HL-60 (cell line): ENCODE results near the gene FBLN1.

ENCODE experiments used
- DNase-seq, 2 experiments: peaks; one replicate each; pipeline ENCODE4 v3.0.0-alpha.2; 2010 to 2020; ENCODE audit warnings: low read depth in 1 of 2, low spot score in 1 of 2
- H3K27ac ChIP-seq: fragments of 250-450 bp; sonication (Bioruptor Pico); replicated peaks from 2 replicates; pipeline ENCODE4 v1.5.1; 2020; ENCODE audit warnings: mild to moderate bottlenecking, moderate library complexity
- H3K27me3 ChIP-seq: fragments of 250-450 bp; sonication (Bioruptor Pico); 2 replicates; pipeline ENCODE4 v1.5.1; 2021; ENCODE audit warnings: mild to moderate bottlenecking, moderate library complexity; ENCODE audit not compliant: insufficient read depth, poor library complexity, severe bottlenecking
- H3K4me3 ChIP-seq: replicated peaks from 2 replicates; pipeline ENCODE4 v1.5.1; 2011; ENCODE audit warnings: mild to moderate bottlenecking, control low read depth, low read length; ENCODE audit not compliant: insufficient read depth
- GABPA ChIP-seq: IDR thresholded peaks from 2 replicates; pipeline ENCODE4 v1.6.1; 2012; ENCODE audit warnings: low read depth
- POLR2AphosphoS5 ChIP-seq: IDR thresholded peaks from 2 replicates; pipeline ENCODE4 v1.6.1; 2012; ENCODE audit warnings: low read depth
- SPI1 ChIP-seq: IDR thresholded peaks from 2 replicates; pipeline ENCODE4 v1.6.1; 2012; ENCODE audit warnings: low read depth, mild to moderate bottlenecking, borderline replicate concordance
- TF ChIP-seq, protein P1 (sequence below): IDR thresholded peaks from 2 replicates; pipeline ENCODE4 v1.6.1; 2012; ENCODE audit warnings: low read depth; ENCODE audit not compliant: insufficient replicate concordance
- TF ChIP-seq, protein P2 (sequence below): IDR thresholded peaks from one replicate; pipeline ENCODE4 v1.5.1; 2011; ENCODE audit warnings: low read length, control low read depth, inconsistent platforms; ENCODE audit not compliant: insufficient read depth

The FBLN1 gene

DNA sequence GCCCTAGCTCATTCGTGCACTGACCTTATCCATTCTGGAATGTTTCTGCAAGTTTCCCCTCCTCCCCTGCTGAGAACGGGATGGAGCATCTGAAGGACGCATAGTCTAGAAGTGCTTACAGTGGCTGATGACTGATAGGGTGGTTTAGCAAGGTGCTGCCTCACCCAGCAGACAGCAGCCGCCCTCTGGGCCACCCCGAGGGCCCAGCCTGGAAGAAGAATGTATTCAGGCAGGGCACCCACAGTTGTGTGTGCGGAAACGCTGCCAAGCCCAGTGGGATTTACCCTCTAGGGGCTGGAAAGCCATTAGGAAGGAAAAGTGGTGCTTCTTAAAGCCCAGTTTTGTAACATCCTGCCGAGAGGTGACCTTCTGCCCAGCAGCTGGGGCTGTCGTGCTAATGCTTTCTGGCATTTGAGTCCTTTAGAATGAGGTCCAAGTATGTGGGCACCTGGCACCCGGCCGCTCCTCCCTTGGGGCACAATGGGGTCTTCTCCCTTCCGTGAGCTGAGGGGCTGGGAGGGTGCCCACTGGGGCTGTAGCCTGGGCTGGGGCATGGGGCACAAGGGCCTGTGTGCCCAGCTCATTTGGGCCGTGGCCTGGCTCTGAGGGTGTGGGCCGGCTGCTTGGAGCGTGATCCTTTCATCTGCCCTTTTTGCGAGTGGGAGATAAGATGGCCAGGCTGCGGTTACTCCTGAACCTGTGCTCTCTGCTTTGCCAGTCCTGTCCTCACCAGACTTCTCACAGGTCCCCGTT is 14.4 kb downstream of the FBLN1 start:
- TF ChIP-seq GABPA (no peak), POLR2AphosphoS5 (no peak), SPI1 (no peak)
- TF ChIP-seq, protein P1, sequence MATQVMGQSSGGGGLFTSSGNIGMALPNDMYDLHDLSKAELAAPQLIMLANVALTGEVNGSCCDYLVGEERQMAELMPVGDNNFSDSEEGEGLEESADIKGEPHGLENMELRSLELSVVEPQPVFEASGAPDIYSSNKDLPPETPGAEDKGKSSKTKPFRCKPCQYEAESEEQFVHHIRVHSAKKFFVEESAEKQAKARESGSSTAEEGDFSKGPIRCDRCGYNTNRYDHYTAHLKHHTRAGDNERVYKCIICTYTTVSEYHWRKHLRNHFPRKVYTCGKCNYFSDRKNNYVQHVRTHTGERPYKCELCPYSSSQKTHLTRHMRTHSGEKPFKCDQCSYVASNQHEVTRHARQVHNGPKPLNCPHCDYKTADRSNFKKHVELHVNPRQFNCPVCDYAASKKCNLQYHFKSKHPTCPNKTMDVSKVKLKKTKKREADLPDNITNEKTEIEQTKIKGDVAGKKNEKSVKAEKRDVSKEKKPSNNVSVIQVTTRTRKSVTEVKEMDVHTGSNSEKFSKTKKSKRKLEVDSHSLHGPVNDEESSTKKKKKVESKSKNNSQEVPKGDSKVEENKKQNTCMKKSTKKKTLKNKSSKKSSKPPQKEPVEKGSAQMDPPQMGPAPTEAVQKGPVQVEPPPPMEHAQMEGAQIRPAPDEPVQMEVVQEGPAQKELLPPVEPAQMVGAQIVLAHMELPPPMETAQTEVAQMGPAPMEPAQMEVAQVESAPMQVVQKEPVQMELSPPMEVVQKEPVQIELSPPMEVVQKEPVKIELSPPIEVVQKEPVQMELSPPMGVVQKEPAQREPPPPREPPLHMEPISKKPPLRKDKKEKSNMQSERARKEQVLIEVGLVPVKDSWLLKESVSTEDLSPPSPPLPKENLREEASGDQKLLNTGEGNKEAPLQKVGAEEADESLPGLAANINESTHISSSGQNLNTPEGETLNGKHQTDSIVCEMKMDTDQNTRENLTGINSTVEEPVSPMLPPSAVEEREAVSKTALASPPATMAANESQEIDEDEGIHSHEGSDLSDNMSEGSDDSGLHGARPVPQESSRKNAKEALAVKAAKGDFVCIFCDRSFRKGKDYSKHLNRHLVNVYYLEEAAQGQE: no peak
- TF ChIP-seq, protein P2, sequence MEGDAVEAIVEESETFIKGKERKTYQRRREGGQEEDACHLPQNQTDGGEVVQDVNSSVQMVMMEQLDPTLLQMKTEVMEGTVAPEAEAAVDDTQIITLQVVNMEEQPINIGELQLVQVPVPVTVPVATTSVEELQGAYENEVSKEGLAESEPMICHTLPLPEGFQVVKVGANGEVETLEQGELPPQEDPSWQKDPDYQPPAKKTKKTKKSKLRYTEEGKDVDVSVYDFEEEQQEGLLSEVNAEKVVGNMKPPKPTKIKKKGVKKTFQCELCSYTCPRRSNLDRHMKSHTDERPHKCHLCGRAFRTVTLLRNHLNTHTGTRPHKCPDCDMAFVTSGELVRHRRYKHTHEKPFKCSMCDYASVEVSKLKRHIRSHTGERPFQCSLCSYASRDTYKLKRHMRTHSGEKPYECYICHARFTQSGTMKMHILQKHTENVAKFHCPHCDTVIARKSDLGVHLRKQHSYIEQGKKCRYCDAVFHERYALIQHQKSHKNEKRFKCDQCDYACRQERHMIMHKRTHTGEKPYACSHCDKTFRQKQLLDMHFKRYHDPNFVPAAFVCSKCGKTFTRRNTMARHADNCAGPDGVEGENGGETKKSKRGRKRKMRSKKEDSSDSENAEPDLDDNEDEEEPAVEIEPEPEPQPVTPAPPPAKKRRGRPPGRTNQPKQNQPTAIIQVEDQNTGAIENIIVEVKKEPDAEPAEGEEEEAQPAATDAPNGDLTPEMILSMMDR: no peak
- Histone ChIP-seq H3K4me3 (no peak overlapping the region), H3K27ac (no peak overlapping the region), H3K27me3 (peaks cover 3% of the 10 kb centered on the region)
- DNase-seq: no peak

DNA sequence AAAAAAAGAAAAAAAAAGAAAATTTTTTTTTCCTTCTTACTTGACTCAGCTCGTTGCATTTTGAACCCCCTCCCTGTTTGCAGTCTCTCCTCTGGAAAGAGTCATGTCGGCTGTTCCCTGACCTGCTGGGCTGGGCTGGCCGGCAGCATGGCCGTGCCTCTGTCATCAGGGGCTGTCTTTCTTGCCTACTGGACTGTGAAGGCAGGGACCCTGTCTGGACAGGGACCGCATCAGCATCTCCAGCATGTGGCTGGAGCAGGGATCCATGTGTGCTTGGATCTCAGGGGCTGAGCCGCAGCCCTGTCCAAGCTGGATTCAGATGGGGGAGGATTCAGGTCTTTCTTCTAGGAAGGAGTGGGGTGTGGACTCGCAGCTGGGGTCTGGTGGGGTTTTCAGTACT is 15.5 kb downstream of the FBLN1 start:
- Histone ChIP-seq H3K4me3 (no peak overlapping the region), H3K27me3 (peaks cover 3% of the 10 kb centered on the region), H3K27ac (no peak overlapping the region)
- TF ChIP-seq POLR2AphosphoS5: no peak
- no peak for TF ChIP-seq GABPA
- TF ChIP-seq SPI1: no peak
- TF ChIP-seq, protein P2: no peak
- TF ChIP-seq, protein P1: no peak
- no peak for DNase-seq

DNA sequence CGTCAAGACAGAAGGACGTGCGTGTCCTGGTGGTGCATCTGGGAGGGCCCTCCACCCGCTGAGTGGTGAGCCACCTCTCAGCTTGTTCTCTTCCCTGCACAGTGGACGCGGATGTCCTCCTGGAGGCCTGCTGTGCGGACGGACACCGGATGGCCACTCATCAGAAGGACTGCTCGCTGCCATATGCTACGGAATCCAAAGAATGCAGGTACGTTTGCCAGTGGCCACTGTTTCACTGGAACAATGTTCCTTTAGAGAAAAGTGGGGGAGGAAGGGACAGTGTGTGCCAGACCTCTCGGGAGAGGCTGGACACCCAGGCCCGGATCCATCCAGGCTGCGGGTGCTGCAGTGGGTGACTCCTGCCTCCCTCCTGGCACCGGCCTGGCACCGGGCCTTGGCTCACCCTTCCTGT is 15.9 kb downstream of the FBLN1 start:
- DNase-seq: no peak
- Histone ChIP-seq H3K4me3 (no peak overlapping the region), H3K27me3 (peaks cover 3% of the 10 kb centered on the region), H3K27ac (no peak overlapping the region)
- TF ChIP-seq GABPA (no peak), SPI1 (no peak)

DNA sequence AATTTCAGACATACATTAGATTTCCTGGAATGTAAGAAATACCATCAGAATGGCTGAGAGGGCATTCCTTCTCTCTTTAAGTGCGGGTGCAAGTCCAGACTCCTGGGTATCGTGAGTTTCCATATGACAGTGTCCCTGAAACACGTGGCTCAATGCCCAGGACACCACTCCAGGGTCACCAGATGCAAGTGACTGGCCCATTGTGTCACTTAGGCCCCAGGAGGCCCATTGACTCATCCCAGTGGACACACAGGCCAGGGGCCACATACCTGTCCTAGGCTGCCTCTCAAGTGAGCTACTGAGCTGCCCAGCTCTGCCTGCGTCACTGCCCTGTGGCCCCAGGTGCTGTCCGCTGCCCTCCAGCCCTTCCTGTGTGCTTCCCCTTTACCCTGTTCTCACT is 18.5 kb downstream of the FBLN1 start:
- Histone ChIP-seq H3K27me3 (no peaks in the 10 kb centered on the region), H3K4me3 (no peak overlapping the region), H3K27ac (no peak overlapping the region)
- TF ChIP-seq GABPA: no peak
- TF ChIP-seq POLR2AphosphoS5: no peak
- TF ChIP-seq SPI1: no peak
- TF ChIP-seq, protein P1: no peak
- TF ChIP-seq, protein P2: no peak
- DNase-seq: no peak
